Naive thymus-derived CD4-positive, alpha-beta T cell (primary cell): ENCODE data around the gene ATRX. TPM values are rescaled to one million over a fixed set of nuclear protein-coding genes. Genes with fewer than 3 reads are reported as not detected.
"Not testable (repeated sequence)": the region's sequence is repeated elsewhere in the genome, so short reads cannot be mapped to it uniquely, and the experiment has no call there.

Experiments
- ATAC-seq: fragments of 150-1000 bp; cut with Tn5 transposase; 2 replicates; pipeline ENCODE4 v1.10.0; 2021; ENCODE audit warnings: mild to moderate bottlenecking, moderate library complexity
- CTCF ChIA-PET: fragments of 350-600 bp; sonication (Branson Sonifier 250); formaldehyde crosslinking; loops from one replicate; lab custom pipeline; 2021; ENCODE audit warnings: antibody characterized with exemption; lab: Charles Lee
- POLR2A ChIA-PET: fragments of 350-600 bp; sonication (Branson Sonifier 250); formaldehyde crosslinking; loops from one replicate; lab custom pipeline; 2021; ENCODE audit warnings: antibody characterized with exemption, inconsistent platforms; lab: Charles Lee
- DNase-seq, 9 donors: peaks; one replicate each; pipeline versions ENCODE4 v3.0.0 to v3.0.0-alpha.2; 2020 to 2022; ENCODE audit warnings: mixed read lengths in 1 of 9
- H3K27ac ChIP-seq: one replicate; pipeline ENCODE4 v1.7.0; 2013; ENCODE audit warnings: mild to moderate bottlenecking, low read depth, low read length, moderate library complexity
- H3K27me3 ChIP-seq, 2 donors: one replicate each; pipeline ENCODE4 v1.7.0; 2013; ENCODE audit warnings: low read length in 2 of 2, mild to moderate bottlenecking in 2 of 2, moderate library complexity in 2 of 2; ENCODE audit not compliant: control insufficient read depth in 2 of 2, insufficient read depth in 2 of 2
- H3K36me3 ChIP-seq, 3 experiments: 1 replicate in 2 of 3; 2 replicates in 1 of 3; pipeline ENCODE4 v1.7.0; 2013; ENCODE audit warnings: low read length in 3 of 3, mild to moderate bottlenecking in 3 of 3, moderate library complexity in 1 of 3; ENCODE audit not compliant: insufficient read depth in 3 of 3, control insufficient read depth in 2 of 3
- H3K4me1 ChIP-seq, 2 donors: one replicate each; pipeline ENCODE4 v1.7.0; 2013; ENCODE audit warnings: low read length in 2 of 2, mild to moderate bottlenecking in 2 of 2, moderate library complexity in 1 of 2; ENCODE audit not compliant: control insufficient read depth in 2 of 2, insufficient read depth in 2 of 2
- H3K4me3 ChIP-seq: 2 replicates; pipeline ENCODE4 v1.7.0; 2013; ENCODE audit warnings: mild to moderate bottlenecking, low read length
- H3K9me3 ChIP-seq, 3 experiments: 1 replicate in 2 of 3; 2 replicates in 1 of 3; pipeline ENCODE4 v1.7.0; 2013; ENCODE audit warnings: low read length in 3 of 3; ENCODE audit not compliant: control insufficient read depth in 2 of 3
- H3K27ac Mint-ChIP-seq, 9 donors: one replicate each; pipeline ENCODE4 v1.8.0; 2020 to 2022; ENCODE audit warnings: mixed read lengths in 9 of 9, mild to moderate bottlenecking in 8 of 9, moderate library complexity in 5 of 9, inconsistent platforms in 2 of 9
- H3K27me3 Mint-ChIP-seq, 5 donors: one replicate each; pipeline ENCODE4 v1.8.0; 2021 to 2022; ENCODE audit warnings: mixed read lengths in 5 of 5, mild to moderate bottlenecking in 1 of 5
- H3K36me3 Mint-ChIP-seq, 5 donors: one replicate each; pipeline ENCODE4 v1.8.0; 2020 to 2022; ENCODE audit warnings: mixed read lengths in 5 of 5, mild to moderate bottlenecking in 3 of 5, inconsistent platforms in 1 of 5
- H3K4me1 Mint-ChIP-seq, 7 donors: one replicate each; pipeline ENCODE4 v1.8.0; 2020 to 2022; ENCODE audit warnings: mixed read lengths in 7 of 7, mild to moderate bottlenecking in 3 of 7, inconsistent platforms in 1 of 7
- H3K4me3 Mint-ChIP-seq, 10 donors: one replicate each; pipeline ENCODE4 v1.8.0; 2020 to 2022; ENCODE audit warnings: mild to moderate bottlenecking in 10 of 10, mixed read lengths in 10 of 10, moderate library complexity in 6 of 10, inconsistent platforms in 2 of 10
- H3K9me3 Mint-ChIP-seq, 11 donors: one replicate each; pipeline ENCODE4 v1.8.0; 2020 to 2022; ENCODE audit warnings: mixed read lengths in 11 of 11, mild to moderate bottlenecking in 4 of 11, inconsistent platforms in 1 of 11, moderate library complexity in 1 of 11
- intact Hi-C, 2 donors: fragments of 100-400 bp; cut with micrococcal nuclease; formaldehyde crosslinking; loops; one replicate each; pipeline ENCODE4 v1.15.1; 2023
- polyA plus RNA-seq, 2 donors: library from polyadenylated mRNA; unstranded; fragments of 300-500 nt; fragmentation: Illumina TruSeq; gene quantifications; one replicate each; pipeline ENCODE4 v1.2.3, GENCODE V29; 2021
- total RNA-seq, 6 experiments: library from RNA in 5 of 6; stranded (reverse) in 5 of 6; gene quantifications; 1 replicate in 5 of 6; 2 replicates in 1 of 6; pipeline ENCODE4 v1.2.3 and lab custom pipeline; 2021 to 2026

ATRX gene
- total and polyA plus RNA-seq, 7 experiments from 2014 or later = 64.2 to 126 (median 111) TPM

- Histone ChIP-seq H3K4me3 (no peak overlapping the region), H3K27me3 (no peaks in the 10 kb centered on the region), H3K36me3 (peaks cover 0 to 4% (median 0%) of the 10 kb centered on the region in 3 experiments), H3K9me3 (no peaks in the 10 kb centered on the region), H3K4me1 (no peaks in the 10 kb centered on the region), H3K27ac (no peak overlapping the region)
- intact Hi-C loops = no loop called here
- Mint-ChIP-seq H3K27ac (no peak overlapping the region), H3K4me1 (peaks cover 0 to 11% (median 0%) of the 10 kb centered on the region in 7 donors), H3K27me3 (no peaks in the 10 kb centered on the region), H3K4me3 (no peak overlapping the region), H3K36me3 (peaks cover 5 to 43% (median 28%) of the 10 kb centered on the region in 5 donors), H3K9me3 (peaks cover 0 to 18% (median 4%) of the 10 kb centered on the region in 11 donors)
- ChIA-PET POLR2A (no interaction called here), CTCF (no interaction called here)
- no peak for ATAC-seq
- DNase-seq = no peak
Observed at GRCh38 chrX:77556276-77556675, 229.7 kb downstream of the ATRX start.

GRCh38 chrX:77548751-77549150 is 237.3 kb downstream of the ATRX start:
- H3K4me3 Mint-ChIP-seq = no peak overlapping the region

GRCh38 chrX:77539778-77540177 is 246.2 kb downstream of the ATRX start:
- ATAC-seq, CTCF ChIA-PET, POLR2A ChIA-PET, DNase-seq, H3K9me3 ChIP-seq, H3K27me3 ChIP-seq, H3K4me3 ChIP-seq, H3K27me3 Mint-ChIP-seq, H3K27ac ChIP-seq, intact Hi-C loops, H3K36me3 ChIP-seq, H3K4me3 Mint-ChIP-seq, H3K27ac Mint-ChIP-seq, H3K4me1 ChIP-seq: not testable (repeated sequence)
- H3K36me3 Mint-ChIP-seq = peaks cover 11 to 60% (median 52%) of the 10 kb centered on the region in 5 donors
- H3K9me3 Mint-ChIP-seq = peaks cover 8 to 42% (median 17%) of the 10 kb centered on the region in 11 donors
- H3K4me1 Mint-ChIP-seq = peaks cover 0 to 11% (median 6%) of the 10 kb centered on the region in 7 donors

More at GRCh38 chrX:77548751-77549150, 237.3 kb downstream of the ATRX start:
- Mint-ChIP-seq H3K4me1 (peaks cover 0 to 5% (median 0%) of the 10 kb centered on the region in 7 donors), H3K27ac (no peak overlapping the region), H3K9me3 (peaks cover 0 to 21% (median 5%) of the 10 kb centered on the region in 11 donors), H3K36me3 (peaks cover 5 to 46% (median 22%) of the 10 kb centered on the region in 5 donors), H3K27me3 (no peaks in the 10 kb centered on the region)
- Histone ChIP-seq H3K27ac (no peak overlapping the region), H3K9me3 (no peaks in the 10 kb centered on the region), H3K36me3 (no peaks in the 10 kb centered on the region), H3K4me3 (no peak overlapping the region), H3K4me1 (no peaks in the 10 kb centered on the region), H3K27me3 (no peaks in the 10 kb centered on the region)
- DNase-seq (no peak), ATAC-seq (no peak)
- ChIA-PET POLR2A (no interaction called here), CTCF (no interaction called here)
- intact Hi-C loops = no loop called here

DNA sequence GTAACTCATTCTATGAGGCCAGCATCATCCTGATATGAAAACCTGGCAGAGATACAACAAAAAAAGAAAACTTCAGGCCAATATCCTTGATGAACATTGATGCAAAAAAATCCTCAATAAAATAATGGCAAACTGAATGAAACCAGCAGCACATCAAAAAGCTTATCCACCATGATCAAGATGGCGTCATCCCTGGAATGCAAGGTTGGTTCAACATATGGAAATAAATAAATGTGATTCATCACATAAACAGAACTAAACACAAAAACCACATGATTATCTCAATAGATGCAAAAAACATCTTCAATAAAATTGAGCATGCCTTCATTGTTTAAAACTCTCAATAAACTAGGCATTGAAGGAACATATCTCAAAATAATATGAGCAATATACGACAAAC is 254.8 kb downstream of the ATRX start:
- peaks cover 5 to 29% (median 26%) of the 10 kb centered on the region in 7 donors for H3K4me1 Mint-ChIP-seq
- not testable (repeated sequence) for H3K27ac Mint-ChIP-seq, DNase-seq

DNA sequence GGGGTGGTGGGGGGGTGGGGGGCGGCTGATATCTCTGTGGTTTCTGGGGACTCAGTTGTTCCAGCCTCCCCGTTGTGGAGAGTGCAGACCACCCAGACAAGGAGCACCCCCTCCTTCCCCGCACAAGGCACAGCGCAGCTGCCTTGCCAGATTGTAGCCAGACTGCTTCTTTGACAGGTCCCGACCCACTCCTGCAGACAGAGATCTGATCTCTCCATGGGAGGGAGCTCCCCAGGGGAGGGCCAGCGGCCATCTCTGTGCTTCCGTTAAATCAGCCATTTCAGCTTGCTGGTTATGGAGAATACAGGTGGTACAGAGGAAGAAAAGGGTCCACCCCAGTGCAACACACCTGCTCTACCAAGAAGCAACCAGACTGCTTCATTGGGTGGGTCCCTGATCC is 258.0 kb downstream of the ATRX start:
- Histone ChIP-seq H3K36me3 (no peaks in the 10 kb centered on the region), H3K9me3 (no peaks in the 10 kb centered on the region), H3K4me1 (no peaks in the 10 kb centered on the region), H3K4me3 (no peak overlapping the region), H3K27ac (no peak overlapping the region), H3K27me3 (no peaks in the 10 kb centered on the region)
- intact Hi-C loops = no loop called here
- CTCF ChIA-PET = no interaction called here
- Mint-ChIP-seq H3K9me3 (peaks cover 0 to 40% (median 14%) of the 10 kb centered on the region in 11 donors), H3K36me3 (peaks cover 8 to 50% (median 41%) of the 10 kb centered on the region in 5 donors), H3K4me1 (peaks cover 5 to 30% (median 23%) of the 10 kb centered on the region in 7 donors), H3K27me3 (no peaks in the 10 kb centered on the region), H3K27ac (peak overlapping the region in 1 of 9 donors; percentile 56), H3K4me3 (no peak overlapping the region)
- POLR2A ChIA-PET = no interaction called here
- DNase-seq (no peak), ATAC-seq (no peak)

More for the DNA sequence above, 254.8 kb downstream of the ATRX start:
- Mint-ChIP-seq H3K9me3 (peaks cover 0 to 49% (median 14%) of the 10 kb centered on the region in 11 donors), H3K36me3 (peaks cover 8 to 57% (median 45%) of the 10 kb centered on the region in 5 donors)
- intact Hi-C loops, H3K27ac ChIP-seq, H3K4me3 Mint-ChIP-seq, H3K9me3 ChIP-seq, H3K4me1 ChIP-seq, CTCF ChIA-PET, H3K27me3 ChIP-seq, H3K36me3 ChIP-seq, ATAC-seq, H3K27me3 Mint-ChIP-seq, POLR2A ChIA-PET, H3K4me3 ChIP-seq: not testable (repeated sequence)

DNA sequence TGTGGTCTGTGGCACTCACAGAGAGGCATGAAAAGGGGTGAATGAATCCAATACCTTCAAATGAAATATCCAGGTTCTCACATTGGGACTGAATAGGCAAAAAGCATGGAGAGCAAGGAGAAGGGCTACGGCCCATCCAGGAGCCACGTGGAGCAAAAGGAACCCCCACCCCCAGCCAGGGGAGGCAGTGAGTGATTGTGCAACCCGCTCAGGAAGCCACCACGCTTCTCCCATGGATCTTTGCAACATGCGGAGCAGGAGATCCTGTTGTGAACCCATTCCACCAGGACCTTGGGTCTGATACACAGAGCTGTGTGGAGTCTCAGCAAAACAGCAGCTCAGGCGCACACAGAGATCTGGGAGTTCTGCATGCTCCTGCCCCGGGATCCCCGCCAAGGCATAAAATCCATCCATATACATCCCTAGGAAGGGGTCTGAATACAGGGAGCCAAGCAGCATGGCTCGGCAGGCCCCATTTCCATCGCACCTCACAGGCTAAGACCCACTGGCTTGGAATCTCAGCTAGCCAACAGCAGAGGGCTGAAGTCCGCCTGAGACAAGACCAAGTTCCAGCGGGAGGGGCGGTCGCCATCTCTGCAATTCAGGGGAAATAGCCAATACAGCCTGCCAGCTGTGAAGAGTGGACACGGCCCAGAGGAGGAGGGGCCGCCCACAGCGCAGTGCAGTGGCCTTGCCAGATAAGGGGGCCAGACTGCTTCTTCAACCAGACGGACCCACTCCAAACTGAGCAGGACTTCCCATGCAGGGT is 258.6 kb downstream of the ATRX start:
- ATAC-seq (no peak), DNase-seq (no peak)
- Histone ChIP-seq H3K27ac (no peak overlapping the region), H3K9me3 (no peaks in the 10 kb centered on the region), H3K4me3 (no peak overlapping the region), H3K36me3 (no peaks in the 10 kb centered on the region), H3K4me1 (no peaks in the 10 kb centered on the region), H3K27me3 (no peaks in the 10 kb centered on the region)
- Mint-ChIP-seq H3K4me1 (peaks cover 5 to 30% (median 23%) of the 10 kb centered on the region in 7 donors), H3K9me3 (peaks cover 0 to 34% (median 13%) of the 10 kb centered on the region in 11 donors), H3K27ac (peak overlapping the region in 5 of 9 donors; percentile 5 to 76 (median 28)), H3K4me3 (no peak overlapping the region), H3K36me3 (peaks cover 8 to 47% (median 39%) of the 10 kb centered on the region in 5 donors), H3K27me3 (no peaks in the 10 kb centered on the region)
- POLR2A ChIA-PET = no interaction called here
- CTCF ChIA-PET = no interaction called here
- intact Hi-C loops = no loop called here
